ENCODE data around the gene LIPJ. TPM values are rescaled to one million over a fixed set of nuclear protein-coding genes. Genes with fewer than 3 reads are reported as not detected.

Gene LIPJ
- not detected in 2 replicates for total RNA-seq (2016; rRNA removed; fragmentation: Illumina TruSeq; extraction: Trizol)
- not detected in 2 replicates for total RNA-seq (2016; cell fraction: cytosol; rRNA removed; fragmentation: Illumina TruSeq; extraction: Trizol; ENCODE audit: low read depth)
- not detected in 2 replicates for total RNA-seq (2016; cell fraction: insoluble cytoplasmic fraction; rRNA removed; fragmentation: Illumina TruSeq; extraction: Trizol)
- not detected in 2 replicates for total RNA-seq (2016; cell fraction: membrane; rRNA removed; fragmentation: Illumina TruSeq; extraction: Trizol)
- total RNA-seq (2016; cell fraction: nucleus; rRNA removed; fragmentation: Illumina TruSeq; extraction: Trizol): not detected in 2 replicates
- not detected in 2 replicates for polyA plus RNA-seq (2011; rRNA removed)
- not detected in 2 replicates for polyA plus RNA-seq (2011; cell fraction: cytosol; rRNA removed)
- not detected in 2 replicates for polyA plus RNA-seq (2011; cell fraction: nucleus; rRNA removed)
- not detected in 2 replicates for polyA plus RNA-seq (2012)
- not detected in 2 replicates for polyA plus RNA-seq (2016; cell fraction: cytosol; fragmentation: Illumina TruSeq; extraction: Trizol; ENCODE audit: low read depth)
- not detected in 2 replicates for polyA plus RNA-seq (2016; cell fraction: insoluble cytoplasmic fraction; fragmentation: Illumina TruSeq; extraction: Trizol; ENCODE audit: low read depth)
- not detected in 2 replicates for polyA plus RNA-seq (2016; cell fraction: membrane; fragmentation: Illumina TruSeq; extraction: Trizol; ENCODE audit: low read depth)
- polyA plus RNA-seq (2016; cell fraction: nucleus; fragmentation: Illumina TruSeq; extraction: Trizol; ENCODE audit: insufficient read depth, low read depth): not detected in 2 replicates
- polyA minus RNA-seq (2011; rRNA and poly(A)+ RNA removed; ENCODE audit: low replicate concordance): not detected in 2 replicates
- polyA minus RNA-seq (2011; cell fraction: cytosol; rRNA and poly(A)+ RNA removed): not detected in 2 replicates
- polyA minus RNA-seq (2011; cell fraction: nucleus; rRNA and poly(A)+ RNA removed): not detected in 2 replicates
- Bru-seq, nascent RNA: not detected
- not detected for BruChase-seq, experiment 1, labeled RNA remaining after a 6-hour chase
- BruChase-seq, experiment 2, labeled RNA remaining after a 2-hour chase: not detected
- long read RNA-seq, experiment 1: 0 reads
- long read RNA-seq, experiment 2: 0 reads

GRCh38 chr10:88586462-88586861 lies at the start of gene LIPJ:
LIPJ (plus strand) TSS chr10:88586762; CDS start chr10:88590688, 3,926 bp downstream.
- H2AFZ ChIP-seq (ENCODE audit: low read length): no peak within 1 kb of the TSS
- DNase-seq (ENCODE audit: low spot score): no peak
- intact Hi-C loops (cut with micrococcal nuclease; ENCODE audit: unreplicated experiment): no loop called here
- in situ Hi-C loops (cut with HindIII; ENCODE audit: extremely low pct_ligation_motif_present, low pct_unique_long_range_greater_than_20kb): no loop called here
- no peak for ATAC-seq
- H3K9ac ChIP-seq (ENCODE audit: insufficient read depth, low read depth, low read length): no peak within 1 kb of the TSS
- no peaks in the 10 kb centered on the region for H3K9me3 ChIP-seq (ENCODE audit: low read length)
- H3K4me3 ChIP-seq (replicated peaks in 1 of 3; ENCODE audit: insufficient read depth in 1 of 3, low read depth in 2 of 3, low read length in 3 of 3): no peak within 1 kb of the TSS
- TF ChIP-seq ZNF282 (IDR thresholded peaks at IDR 0.05; ENCODE audit: partially characterized antibody) (no peak), ETV6 (CRISPR knock-in tag; conservative IDR thresholded peaks at IDR 0.05) (no peak), MIER3 (CRISPR knock-in tag; IDR thresholded peaks at IDR 0.05; ENCODE audit: borderline replicate concordance) (no peak), PHF20 (CRISPR knock-in tag; IDR thresholded peaks at IDR 0.05) (no peak), GTF2F1 (IDR thresholded peaks at IDR 0.05; ENCODE audit: low read length) (no peak), ZNF704 (CRISPR knock-in tag; IDR thresholded peaks at IDR 0.05; ENCODE audit: borderline replicate concordance) (no peak), ZNF501 (CRISPR knock-in tag; IDR thresholded peaks at IDR 0.05) (no peak), KLF11 (CRISPR knock-in tag; IDR thresholded peaks at IDR 0.05) (no peak), TCF7L2 (IDR thresholded peaks at IDR 0.05; ENCODE audit: low read depth, low read length) (no peak), IKZF4 (CRISPR knock-in tag; IDR thresholded peaks at IDR 0.05; ENCODE audit: borderline replicate concordance, low read depth, not compliant biosample characterization) (no peak), JDP2 (CRISPR knock-in tag; IDR thresholded peaks at IDR 0.05; ENCODE audit: borderline replicate concordance) (no peak), ZNF567 (CRISPR knock-in tag; IDR thresholded peaks at IDR 0.05; ENCODE audit: borderline replicate concordance) (no peak), ZNF678 (CRISPR knock-in tag; IDR thresholded peaks at IDR 0.05) (no peak)
- TF ChIP-seq, protein P1, sequence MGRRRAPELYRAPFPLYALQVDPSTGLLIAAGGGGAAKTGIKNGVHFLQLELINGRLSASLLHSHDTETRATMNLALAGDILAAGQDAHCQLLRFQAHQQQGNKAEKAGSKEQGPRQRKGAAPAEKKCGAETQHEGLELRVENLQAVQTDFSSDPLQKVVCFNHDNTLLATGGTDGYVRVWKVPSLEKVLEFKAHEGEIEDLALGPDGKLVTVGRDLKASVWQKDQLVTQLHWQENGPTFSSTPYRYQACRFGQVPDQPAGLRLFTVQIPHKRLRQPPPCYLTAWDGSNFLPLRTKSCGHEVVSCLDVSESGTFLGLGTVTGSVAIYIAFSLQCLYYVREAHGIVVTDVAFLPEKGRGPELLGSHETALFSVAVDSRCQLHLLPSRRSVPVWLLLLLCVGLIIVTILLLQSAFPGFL (CRISPR knock-in tag; IDR thresholded peaks at IDR 0.05): no peak
- TF ChIP-seq, protein P2, sequence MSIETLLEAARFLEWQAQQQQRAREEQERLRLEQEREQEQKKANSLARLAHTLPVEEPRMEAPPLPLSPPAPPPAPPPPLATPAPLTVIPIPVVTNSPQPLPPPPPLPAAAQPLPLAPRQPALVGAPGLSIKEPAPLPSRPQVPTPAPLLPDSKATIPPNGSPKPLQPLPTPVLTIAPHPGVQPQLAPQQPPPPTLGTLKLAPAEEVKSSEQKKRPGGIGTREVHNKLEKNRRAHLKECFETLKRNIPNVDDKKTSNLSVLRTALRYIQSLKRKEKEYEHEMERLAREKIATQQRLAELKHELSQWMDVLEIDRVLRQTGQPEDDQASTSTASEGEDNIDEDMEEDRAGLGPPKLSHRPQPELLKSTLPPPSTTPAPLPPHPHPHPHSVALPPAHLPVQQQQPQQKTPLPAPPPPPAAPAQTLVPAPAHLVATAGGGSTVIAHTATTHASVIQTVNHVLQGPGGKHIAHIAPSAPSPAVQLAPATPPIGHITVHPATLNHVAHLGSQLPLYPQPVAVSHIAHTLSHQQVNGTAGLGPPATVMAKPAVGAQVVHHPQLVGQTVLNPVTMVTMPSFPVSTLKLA (IDR thresholded peaks at IDR 0.05): no peak
- H3K79me2 ChIP-seq (ENCODE audit: insufficient read depth, low read length): no peaks in the 10 kb centered on the region
- POLR2A ChIA-PET: no interaction called here
- H4K20me1 ChIP-seq (ENCODE audit: insufficient read depth, low read length): no peaks in the 10 kb centered on the region
- H3K36me3 ChIP-seq (replicated peaks in 1 of 2; ENCODE audit: control insufficient read depth in 1 of 2, insufficient read depth in 2 of 2, low read length in 2 of 2): no peaks in the 10 kb centered on the region
- H3K4me1 ChIP-seq (ENCODE audit: insufficient read depth, low read length): no peaks in the 10 kb centered on the region
- no peak for FAIRE-seq
- CTCF ChIA-PET (ENCODE audit: low intra/inter-chr PET ratio, low total read pairs): no interaction called here
- no peak within 1 kb of the TSS for H3K27ac ChIP-seq (ENCODE audit: extremely low read length, insufficient read depth, low read length)
- H3K4me2 ChIP-seq (ENCODE audit: low read depth, low read length): no peak within 1 kb of the TSS
- BruUV-seq (replicated peaks): no TSS peak
- no peaks in the 10 kb centered on the region for H3K27me3 ChIP-seq (ENCODE audit: control insufficient read depth in 1 of 2, insufficient read depth in 2 of 2, low read length in 2 of 2)
- WGBS (ENCODE audit: low lambda C conversion rate): 5% methylated on average over 2 of the region's 2 CpGs
